C1 segment of cervical spinal cord (tissue), 14 donors: ENCODE measurements around the gene ENTPD3.

Experiments
- DNase-seq, 14 donors: peaks; one replicate each; lab custom pipeline; 2025; lab: John Stamatoyannopoulos, UW

ENTPD3 gene

GRCh38 chr3:40404591-40405198 lies 17.7 kb downstream of the ENTPD3 start:
- DNase-seq, result no peak

DNA sequence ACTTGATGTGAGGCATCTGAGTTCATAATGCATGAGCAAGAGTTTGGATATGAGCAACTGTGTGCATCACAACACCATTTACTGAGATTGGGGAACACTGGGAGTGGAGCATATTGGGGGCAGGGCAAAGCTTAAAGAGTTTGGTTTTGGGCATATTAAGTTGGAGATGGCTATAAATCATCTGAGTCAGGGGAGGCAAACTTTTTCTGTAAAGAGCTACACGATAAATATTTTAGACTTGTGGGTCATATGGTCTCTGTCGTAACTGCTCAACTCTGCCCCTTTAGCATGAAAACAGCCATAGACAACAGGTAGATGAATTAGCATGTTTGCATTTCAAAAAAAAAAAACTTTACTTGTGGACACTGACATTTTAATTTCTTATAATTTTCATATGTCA lies 20.0 kb downstream of the ENTPD3 start:
- no peak for DNase-seq

GRCh38 chr3:40407611-40408010 lies 20.6 kb downstream of the ENTPD3 start:
- DNase-seq, result no peak

DNA sequence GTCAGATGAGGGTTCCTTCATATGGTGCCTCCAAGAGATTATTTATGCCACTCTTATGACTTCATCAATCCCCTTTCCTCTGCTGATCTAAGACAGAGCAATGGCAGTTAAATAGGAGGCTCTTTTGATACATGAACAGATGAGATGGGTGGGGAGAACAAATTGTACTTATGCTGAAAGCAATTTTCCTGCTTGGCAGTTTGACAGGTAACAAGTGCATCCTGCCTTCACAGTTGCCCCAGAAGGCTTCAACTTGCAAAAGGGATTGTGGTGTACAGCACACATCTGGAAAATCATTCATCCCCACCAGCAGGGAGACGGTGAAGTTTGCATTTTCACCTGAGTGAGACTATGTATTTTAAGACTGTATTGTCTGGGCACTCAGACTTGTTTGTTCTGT lies 27.3 kb downstream of the ENTPD3 start:
- no peak for DNase-seq

GRCh38 chr3:40417845-40418543 lies 31.0 kb downstream of the ENTPD3 start:
- no peak for DNase-seq

DNA sequence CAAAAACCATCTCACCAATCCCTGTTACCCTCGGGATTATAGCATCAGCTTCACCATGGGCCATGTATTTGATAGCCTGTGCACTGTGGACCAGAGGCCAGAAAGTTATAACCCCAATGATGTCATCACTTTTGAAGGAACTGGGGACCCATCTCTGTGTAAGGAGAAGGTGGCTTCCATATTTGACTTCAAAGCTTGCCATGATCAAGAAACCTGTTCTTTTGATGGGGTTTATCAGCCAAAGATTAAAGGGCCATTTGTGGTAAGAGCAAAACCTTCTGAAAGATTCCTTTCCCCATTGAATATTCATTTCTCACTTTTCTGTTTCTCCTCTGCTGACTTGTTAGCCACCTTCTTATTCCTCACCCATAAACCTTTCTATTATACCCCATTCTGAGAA lies 35.9 kb downstream of the ENTPD3 start:
- DNase-seq, result no peak

DNA sequence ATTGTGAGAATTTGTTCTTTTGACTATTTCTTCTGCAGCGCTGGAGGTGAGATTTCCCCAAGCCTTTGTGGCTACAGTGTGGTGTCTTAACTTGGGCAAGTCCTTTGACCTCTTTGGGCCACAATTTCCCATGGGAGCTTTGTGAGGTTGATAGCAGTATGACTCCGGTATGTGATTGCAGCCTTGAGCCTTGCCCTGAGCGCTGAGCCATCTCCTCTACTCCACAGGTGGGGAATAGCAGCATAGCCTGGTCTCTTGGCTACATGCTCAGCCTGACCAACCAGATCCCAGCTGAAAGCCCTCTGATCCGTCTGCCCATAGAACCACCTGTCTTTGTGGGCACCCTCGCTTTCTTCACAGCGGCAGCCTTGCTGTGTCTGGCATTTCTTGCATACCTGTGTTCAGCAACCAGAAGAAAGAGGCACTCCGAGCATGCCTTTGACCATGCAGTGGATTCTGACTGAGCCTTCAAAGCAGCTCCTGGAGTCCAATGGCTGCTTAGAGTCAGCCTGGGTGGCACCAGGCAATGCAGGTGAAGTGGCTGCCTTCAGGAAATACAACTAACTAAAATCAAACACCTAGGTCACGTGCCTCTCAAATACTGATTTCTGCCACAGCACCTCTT lies 40.2 kb downstream of the ENTPD3 start:
- no peak for DNase-seq

DNA sequence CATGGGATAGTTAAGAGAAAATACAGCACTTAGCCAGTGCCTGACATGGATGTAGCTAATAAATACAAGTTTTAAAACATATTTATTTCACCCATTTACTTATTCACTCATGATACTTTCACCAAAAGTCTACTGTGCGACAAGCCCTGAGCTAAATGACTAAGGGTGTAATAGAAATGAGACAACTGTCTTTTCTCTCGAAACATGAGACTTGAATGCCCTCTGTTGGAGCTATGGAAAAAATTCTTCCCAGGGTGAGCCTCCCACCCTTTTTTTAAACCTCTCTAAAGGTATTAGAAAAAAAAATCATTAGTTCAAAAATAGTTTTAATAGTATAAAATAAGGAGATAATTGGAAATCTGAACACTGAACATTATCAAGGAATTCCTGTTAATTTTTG lies 45.8 kb downstream of the ENTPD3 start:
- DNase-seq, result no peak

- DNase-seq, result no peak
Observed at GRCh38 chr3:40437889-40438288, 50.9 kb downstream of the ENTPD3 start.

- DNase-seq, result no peak
Observed at GRCh38 chr3:40445062-40445461, 58.1 kb downstream of the ENTPD3 start.

DNA sequence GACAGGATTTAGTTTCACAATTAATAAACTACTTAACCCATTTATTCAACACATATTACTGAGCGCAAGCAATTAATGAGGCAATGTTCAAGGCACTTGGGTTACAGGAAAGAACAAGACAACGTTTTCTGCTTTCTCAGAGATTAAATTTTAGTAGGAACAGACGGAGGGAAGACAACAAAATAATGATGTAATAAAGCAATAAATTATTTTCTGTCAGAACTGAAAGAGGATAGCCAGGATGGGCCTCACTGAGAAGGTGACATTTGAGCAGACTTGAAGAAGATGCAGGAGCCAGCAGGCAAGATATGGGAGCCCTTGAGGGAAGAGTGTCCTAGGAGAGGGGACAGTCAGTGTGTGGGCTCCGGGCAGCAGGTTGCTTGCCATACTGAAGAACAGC lies 58.9 kb downstream of the ENTPD3 start:
- DNase-seq, result no peak

DNA sequence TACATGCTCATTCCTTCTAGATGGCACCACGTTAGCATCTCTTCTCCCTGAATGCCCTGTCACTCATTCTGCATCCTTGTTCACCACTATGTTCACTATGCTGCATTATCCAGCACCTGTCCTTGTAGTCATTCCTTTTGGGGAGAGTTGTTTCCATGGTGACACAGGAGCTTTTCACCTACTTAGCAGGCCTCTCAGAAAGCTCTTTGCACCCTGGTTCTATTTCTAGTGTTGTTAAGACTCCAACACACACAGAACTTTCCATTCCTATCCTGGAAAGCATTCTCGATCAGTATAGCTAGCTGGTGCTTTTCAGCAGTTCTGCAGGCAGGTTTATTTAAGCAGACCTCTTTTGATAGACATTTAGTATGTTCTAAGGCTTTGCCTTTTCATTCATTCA lies 63.5 kb downstream of the ENTPD3 start:
- no peak for DNase-seq

DNA sequence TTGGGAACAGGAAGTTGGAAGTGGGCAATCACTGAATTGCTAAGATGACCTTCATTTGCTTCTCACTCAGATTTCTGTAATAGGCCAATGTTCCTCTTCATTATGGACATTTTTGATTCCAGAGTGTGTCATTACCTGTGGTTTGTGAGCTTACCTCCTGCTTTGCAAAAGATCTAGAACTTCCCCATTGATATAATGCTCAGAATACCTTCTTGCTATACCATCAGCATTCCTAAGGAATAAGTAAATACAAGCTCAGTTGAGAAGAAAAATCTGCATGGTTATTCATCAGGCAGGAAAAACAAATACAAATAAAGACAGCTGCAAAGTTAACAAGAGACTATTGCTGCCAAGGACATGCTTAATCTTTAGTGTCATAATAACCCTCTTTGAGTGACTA lies 64.6 kb downstream of the ENTPD3 start:
- no peak for DNase-seq

GRCh38 chr3:40452057-40452456 lies 65.1 kb downstream of the ENTPD3 start:
- DNase-seq, result no peak

DNA sequence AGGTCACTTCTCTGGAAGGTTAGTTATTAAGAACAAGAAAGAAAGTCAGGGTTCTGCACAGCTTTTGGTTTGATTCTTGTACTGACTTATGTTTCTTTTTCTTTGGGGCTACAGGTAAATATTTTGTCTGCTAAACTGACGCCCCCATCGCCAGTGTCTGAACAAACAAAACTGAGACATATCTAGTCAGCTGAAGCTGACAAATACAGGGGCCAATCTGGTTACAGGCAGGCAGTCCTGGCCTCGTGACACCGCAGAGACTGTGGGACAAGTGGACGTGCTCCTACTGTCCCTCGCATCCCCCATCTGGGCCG lies 65.5 kb downstream of the ENTPD3 start:
- no peak for DNase-seq

DNA sequence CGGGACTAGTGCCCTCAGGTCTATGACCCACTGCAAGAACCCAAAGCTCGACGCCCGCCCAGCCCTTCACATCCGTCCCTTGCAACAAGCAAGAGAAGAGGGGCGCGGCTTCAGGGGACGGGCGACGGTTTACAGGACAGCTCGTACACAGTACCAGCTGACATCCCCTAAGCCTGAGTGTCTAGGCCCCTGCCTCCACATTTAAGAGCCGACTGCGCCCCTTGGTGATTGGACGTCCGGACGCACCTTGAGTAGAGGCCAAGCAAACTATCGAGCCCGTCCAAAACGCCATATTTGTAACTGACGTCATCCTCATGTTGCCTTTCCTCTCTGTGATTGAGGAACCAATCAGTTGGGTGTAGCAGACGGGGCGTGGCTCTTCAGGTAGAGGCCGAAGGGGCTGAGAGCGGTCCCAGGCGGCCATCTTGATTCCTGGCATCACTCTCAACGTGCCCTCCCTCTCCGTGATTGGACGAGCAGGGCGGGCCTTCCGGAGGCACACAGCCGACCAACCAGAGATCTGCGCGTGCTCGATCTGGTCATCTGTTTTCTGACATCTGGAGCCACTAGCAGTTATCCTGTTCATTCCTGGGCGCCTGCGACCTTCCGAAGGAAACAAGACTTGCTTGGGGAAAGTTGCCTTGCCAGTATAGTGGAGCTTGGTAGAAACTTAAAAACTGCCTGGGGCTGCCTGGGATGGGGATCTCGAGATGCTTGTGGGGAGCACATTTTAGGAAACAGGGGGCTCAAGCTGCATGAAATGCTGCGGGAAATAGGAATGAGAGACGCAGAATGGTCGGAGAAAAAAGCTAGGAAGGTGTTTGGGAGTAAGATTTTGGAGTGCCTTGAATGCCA lies 66.1 kb downstream of the ENTPD3 start:
- DNase-seq, result peak; percentile 70 to 99 (median 94)

GRCh38 chr3:40453933-40454332 lies 66.9 kb downstream of the ENTPD3 start:
- DNase-seq, result peak in 1 of 14 donors; percentile 9

- DNase-seq, result no peak
Observed at GRCh38 chr3:40455328-40455727, 68.3 kb downstream of the ENTPD3 start.

GRCh38 chr3:40456279-40456939 lies 69.4 kb downstream of the ENTPD3 start:
- no peak for DNase-seq

DNA sequence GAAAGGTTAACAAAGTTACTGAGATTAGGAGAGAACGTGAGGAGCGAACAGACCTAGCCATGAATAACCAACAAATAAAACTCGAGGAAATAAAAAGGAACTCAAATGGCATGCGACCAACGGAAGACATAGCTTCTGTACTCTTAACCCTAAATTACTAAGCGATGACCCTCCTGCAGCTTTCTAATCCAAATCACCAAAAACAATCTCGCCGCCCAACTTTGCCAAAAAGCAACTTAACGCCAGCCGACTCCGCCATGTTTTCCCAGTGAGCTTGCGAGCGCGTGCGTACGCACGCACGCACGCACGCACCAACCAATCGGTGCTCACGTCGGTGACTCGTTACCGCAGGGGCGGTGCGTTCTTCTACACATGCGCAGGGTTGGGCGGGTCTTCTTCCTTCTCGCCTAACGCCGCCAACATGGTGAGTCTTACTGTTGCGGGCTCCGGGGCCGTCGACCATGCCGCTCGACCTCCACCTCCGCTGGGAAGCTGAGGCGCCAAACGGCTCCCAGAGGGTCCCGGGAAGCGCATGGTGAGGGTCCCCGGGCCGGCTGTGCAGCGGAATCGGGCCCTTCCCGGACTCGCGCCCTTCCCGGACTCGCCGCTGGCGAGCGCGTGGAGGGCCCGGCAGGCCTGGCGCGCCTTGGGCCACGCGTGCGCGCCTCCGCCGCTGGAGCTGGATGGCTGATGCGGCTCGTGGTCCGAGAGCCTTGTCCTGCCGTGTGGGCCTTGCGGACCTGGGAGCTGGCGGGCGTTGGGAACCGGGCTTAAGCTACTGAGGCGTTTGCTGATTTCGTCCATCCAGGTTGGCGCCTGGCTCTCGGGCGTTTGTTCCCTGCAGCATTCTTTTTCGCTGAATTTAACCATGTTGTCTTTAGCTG lies 70.2 kb downstream of the ENTPD3 start, which contains the start of gene RPL14:
Gene RPL14 (plus strand): TSS at position 400 of the 884 bp plus-strand sequence. CDS start 133 bp downstream, at position 533.
- DNase-seq, result peak; percentile 54 to 95 (median 93)

DNA sequence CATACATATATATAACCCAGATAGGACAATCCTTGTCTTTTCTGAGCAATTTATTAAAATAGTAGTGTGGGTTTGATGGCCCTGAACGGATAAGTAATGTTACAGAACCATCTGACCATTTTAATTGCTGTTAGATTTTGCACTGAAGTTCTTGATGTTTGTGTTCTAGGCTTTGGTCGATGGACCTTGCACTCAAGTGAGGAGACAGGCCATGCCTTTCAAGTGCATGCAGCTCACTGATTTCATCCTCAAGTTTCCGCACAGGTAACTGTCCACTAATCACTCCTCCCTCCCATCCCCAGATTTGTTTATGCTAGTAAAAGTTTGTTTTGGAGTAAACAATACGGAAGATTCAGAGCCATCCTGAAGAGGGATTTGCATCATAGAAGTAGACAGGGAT lies 71.5 kb downstream of the ENTPD3 start:
- DNase-seq, result no peak
